ENCODE results near the gene CFL2. TPM values are rescaled to one million over a fixed set of nuclear protein-coding genes. Genes with fewer than 3 reads are reported as not detected.

The CFL2 gene
- total and polyA plus RNA-seq, 2 of the 13 experiments (the other 11 are each of a cell fraction or from before 2014, with no cell fraction given) = 114 to 158 TPM

- TF ChIP-seq ZNF646 (CRISPR knock-in tag; IDR thresholded peaks at IDR 0.05) (peak; percentile 78), TCF12 (IDR thresholded peaks at IDR 0.05) (no peak), TCF12 (CRISPR knock-in tag; IDR thresholded peaks at IDR 0.05) (no peak; the same call in none of the 2 replicates), ZNF557 (CRISPR knock-in tag; IDR thresholded peaks at IDR 0.05) (peak; percentile 57; the same call in 1 of the 2 replicates), RFXANK (CRISPR knock-in tag; IDR thresholded peaks at IDR 0.05) (no peak), ZNF383 (CRISPR knock-in tag; IDR thresholded peaks at IDR 0.05; ENCODE audit: borderline replicate concordance) (no peak), ZBTB2 (CRISPR knock-in tag; IDR thresholded peaks at IDR 0.05; ENCODE audit: low read depth) (peak; percentile 69), HOXA9 (CRISPR knock-in tag; IDR thresholded peaks at IDR 0.05; ENCODE audit: borderline replicate concordance) (no peak), ZBTB7B (CRISPR knock-in tag; IDR thresholded peaks at IDR 0.05) (peak; percentile 96), ZFP1 (CRISPR knock-in tag; IDR thresholded peaks at IDR 0.05) (no peak; the same call in 1 of the 2 replicates), PRMT3 (CRISPR knock-in tag; IDR thresholded peaks at IDR 0.05; ENCODE audit: borderline replicate concordance, low read depth) (no peak), KLF16 (CRISPR knock-in tag; IDR thresholded peaks at IDR 0.05) (peak in 1 of 2 experiments; percentile 61; a peak in 2 of 4 replicates), SAFB2 (CRISPR knock-in tag; IDR thresholded peaks at IDR 0.05; ENCODE audit: borderline replicate concordance, low read depth) (peak; percentile 98), AGO2 (optimal IDR thresholded peaks at IDR 0.05; ENCODE audit: low read depth, low read length) (peak; percentile 93), FOSL1 (CRISPR knock-in tag; IDR thresholded peaks at IDR 0.05; ENCODE audit: borderline replicate concordance) (no peak), CENPX (CRISPR knock-in tag; IDR thresholded peaks at IDR 0.05) (no peak), ZNF30 (CRISPR knock-in tag; IDR thresholded peaks at IDR 0.05) (peak; percentile 11; the same call in 1 of the 2 replicates), ARID2 (CRISPR knock-in tag; IDR thresholded peaks at IDR 0.05; ENCODE audit: borderline replicate concordance) (no peak)
These were observed at the start of gene CFL2 (continued) for GRCh38 chr14:34714320-34715126.

Data from HepG2 (cell line).